IPS-18c (cell line): ENCODE measurements around the gene SH2D7.

Source experiments
- H3K4me3 ChIP-seq: 2 replicates; pipeline ENCODE4 v1.7.0; 2013; ENCODE audit warnings: low read depth, mild to moderate bottlenecking, low read length, moderate library complexity; ENCODE audit not compliant: insufficient read depth
- H3K9me3 ChIP-seq: one replicate; pipeline ENCODE4 v1.6.1; 2013; ENCODE audit warnings: mild to moderate bottlenecking, low read length, moderate library complexity; ENCODE audit not compliant: control insufficient read depth, insufficient read depth

Gene SH2D7

DNA sequence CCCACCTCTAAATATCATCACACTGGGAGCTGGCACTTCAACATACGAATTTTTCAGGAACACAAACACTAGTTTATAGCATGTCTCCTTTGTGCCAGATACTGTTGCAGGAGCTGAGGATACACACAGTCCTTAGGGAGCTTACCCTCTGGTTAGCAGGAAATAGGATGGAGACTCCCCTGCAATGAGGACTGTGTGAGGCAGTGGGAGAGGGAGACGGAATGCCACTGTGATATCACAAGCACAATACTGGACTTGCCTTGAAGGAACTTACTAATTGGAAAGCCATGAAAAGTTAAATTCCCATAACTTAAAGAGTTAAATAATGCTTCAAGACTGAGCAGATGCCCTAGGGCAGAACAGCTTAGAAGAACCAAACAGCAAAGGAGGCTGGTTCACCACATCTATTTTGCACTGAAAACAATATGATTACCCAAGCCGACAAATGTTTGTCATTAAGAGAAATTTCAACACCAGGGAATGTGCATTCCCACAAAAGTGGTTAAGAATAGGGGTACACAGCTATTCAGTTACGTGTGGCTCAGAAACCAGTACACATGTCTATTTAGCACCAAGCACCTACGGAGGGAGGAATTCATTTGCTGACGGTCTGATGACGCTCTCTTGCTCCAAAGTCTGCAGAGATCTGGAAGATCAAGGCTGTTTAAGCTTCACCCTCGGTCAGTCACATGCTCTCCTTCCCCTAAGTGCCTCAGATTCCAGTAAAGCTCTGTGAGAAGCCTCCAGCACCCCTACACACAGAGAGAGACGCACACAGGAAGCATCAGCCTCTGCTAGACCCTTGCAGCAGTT lies 20.1 kb upstream of the SH2D7 start:
- H3K9me3 ChIP-seq: peaks cover 2% of the 10 kb centered on the region
- H3K4me3 ChIP-seq: no peak overlapping the region

DNA sequence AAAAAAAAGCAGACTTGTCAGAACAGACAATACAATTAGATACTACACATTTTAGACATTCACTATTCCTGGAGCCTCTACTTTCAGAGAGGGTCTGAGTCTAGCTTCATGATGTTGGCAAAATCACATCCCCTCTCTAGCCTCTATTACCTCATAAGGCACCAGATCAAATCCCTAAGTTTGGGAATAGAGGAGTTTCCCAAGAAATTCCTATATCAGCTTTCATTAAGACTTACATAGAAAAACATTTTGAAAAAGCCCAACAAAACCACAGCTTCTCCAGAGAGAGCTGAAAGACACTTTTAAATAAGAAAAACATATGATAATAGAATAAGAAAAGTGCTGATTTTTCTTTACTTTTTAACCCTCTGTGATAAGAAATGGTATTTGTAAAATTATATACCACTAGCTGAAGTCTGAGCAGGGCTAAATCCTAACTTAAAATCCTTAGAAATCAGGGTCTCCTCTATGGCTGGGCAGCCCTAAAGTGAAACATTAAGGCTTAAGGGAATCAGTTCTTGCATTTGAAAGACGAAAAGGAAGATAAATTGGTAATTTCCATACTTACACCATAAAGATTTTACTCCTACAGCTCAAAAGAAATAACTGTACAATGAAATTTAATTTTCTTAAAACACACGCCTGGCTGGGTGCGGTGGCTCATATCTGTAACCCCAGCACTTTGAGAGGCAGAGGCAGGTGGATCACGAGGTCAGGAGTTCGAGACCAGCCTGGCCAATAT lies 19.1 kb upstream of the SH2D7 start:
- Histone ChIP-seq H3K4me3 (no peak overlapping the region), H3K9me3 (peaks cover 2% of the 10 kb centered on the region)

DNA sequence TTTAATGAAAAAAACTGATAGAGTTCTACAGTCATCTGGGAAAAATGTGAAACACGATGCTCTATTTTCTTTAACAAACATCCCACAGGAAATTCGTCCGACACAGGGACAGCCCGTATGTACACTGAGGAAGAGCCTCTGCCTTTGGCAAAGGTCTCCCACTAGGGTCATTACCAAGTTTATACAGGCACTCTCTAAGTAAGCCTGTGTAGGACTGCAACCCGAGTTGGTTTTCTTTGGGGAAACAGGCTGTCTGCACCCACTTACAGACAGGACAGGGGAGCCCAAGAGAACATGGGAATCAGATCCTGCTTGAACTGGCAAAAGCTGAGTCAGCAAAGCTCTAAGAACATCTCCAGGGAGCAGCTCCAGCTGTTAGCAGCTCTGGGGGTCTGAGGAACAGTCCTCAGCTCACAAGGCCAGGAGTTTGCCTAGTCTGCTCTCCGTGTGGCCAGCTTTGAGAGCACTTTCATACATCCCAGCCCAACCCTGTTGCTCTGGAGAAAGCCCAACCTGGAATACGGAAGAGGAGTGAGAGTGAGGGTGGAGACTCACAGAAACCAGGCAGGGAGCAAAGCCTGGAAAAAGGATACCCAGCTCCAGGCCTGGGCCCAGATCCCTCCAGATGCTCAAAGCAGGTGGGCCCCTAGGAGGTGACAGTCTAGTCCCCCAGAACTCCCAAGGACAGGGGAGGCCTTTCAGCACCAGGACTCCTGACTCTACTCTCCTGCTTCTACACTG lies 16.7 kb upstream of the SH2D7 start:
- H3K9me3 ChIP-seq: peaks cover 2% of the 10 kb centered on the region
- H3K4me3 ChIP-seq: peak overlapping the region; percentile 31; the same call in 1 of the 2 replicates

DNA sequence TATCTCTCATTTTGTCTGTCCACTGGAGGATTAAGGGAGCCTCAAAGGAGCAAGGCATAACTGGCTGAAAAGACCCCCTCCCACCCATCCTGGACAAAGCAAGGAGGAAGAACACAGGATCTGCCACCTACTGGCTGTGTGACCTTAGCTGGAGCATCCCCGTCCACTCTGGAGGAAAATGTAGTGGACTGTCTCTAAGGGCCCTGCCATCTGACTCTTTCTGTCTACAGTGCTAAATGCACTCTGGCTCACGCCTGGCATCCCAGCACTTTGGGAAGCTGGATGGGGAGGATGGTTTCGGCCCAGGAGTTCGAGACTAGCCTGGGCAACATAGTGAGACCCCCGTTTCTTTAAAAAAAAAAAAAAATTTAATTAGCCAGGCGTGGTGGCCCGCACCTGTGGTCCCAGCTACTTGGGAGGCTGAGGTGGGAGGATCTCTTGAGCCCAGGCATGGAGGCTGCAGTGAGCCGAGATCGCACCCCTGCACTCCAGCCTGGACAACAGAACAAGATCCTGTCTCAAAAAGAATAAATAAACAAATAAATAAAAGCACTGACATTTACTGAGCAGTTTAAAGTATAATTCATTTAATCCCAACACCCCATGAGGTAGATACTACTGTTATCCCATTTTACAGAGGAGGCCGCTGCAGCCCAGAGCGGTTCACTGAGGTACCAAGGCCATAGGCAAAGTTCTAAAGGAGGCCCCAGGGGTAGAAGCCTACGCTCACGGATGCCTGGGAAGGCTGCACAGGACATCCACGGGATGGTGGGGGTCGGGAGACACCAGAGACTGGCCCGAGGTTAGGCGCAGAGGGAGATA lies 15.9 kb upstream of the SH2D7 start:
- H3K9me3 ChIP-seq: peaks cover 2% of the 10 kb centered on the region
- H3K4me3 ChIP-seq: peak overlapping the region; percentile 84

DNA sequence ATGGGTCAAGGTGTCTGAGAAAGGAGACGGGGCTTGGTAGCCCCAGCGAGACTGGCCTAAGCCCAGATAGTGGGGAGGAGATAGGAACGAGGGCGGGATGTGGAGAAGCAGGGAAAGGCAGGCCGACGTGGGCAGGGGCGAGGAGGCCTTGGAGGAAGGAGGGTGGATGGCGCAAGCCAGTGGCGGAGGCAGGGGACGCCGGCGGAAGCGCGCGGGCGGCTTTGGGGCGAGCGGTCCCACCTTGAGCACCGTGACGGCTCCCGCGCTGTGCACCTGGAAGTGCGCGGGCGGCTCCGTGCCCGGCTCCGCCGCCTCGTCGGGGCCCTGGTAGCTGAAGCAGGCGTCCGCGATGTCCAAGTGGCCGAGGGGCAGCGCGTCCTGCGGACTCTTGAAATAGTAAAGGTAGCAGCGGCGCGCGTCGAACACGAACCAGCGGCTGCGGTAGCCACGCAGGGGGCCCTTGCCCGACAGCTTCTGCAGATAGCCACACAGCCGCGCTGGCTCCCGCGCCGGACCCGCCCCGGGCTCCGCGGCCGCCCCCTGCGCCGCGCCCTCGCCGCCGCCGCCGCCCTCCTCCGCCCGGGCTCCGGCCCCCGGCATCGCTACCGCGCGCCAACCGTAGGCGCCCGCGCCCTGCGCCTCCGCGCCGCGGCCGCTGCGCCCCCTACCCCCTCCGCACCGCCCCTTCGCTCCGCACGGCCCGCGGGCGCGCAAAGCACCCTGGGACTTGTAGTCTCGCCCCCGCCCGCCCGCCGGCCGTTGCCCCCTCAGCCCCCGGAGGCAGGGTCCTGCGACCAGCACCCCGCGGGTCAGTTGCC lies 15.1 kb upstream of the SH2D7 start, which contains the start of gene TBC1D2B:
TBC1D2B (minus strand) TSS at position 659 of the 818 bp plus-strand sequence; CDS start at position 600, 59 bp downstream.
- peaks cover 5% of the 10 kb centered on the region for H3K9me3 ChIP-seq
- H3K4me3 ChIP-seq: peak within 1 kb of the TSS; percentile 84

DNA sequence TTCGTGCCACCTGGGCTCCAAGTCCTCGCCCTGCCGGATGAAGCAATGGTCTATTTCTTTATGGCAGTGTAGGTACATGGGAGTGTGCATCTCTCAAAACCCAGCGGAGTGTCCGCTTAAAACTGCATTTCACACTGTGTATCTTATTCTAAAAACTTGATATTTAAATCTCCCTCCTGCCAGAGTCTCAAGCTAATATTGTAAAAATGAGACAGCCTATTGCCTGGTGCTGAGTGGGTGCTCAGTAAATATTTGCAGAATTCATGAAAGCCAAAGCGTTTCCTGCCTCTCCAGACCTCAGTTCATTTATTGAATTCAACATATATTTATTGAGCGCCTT lies 14.5 kb upstream of the SH2D7 start:
- H3K4me3 ChIP-seq: peak overlapping the region; percentile 67
- peaks cover 5% of the 10 kb centered on the region for H3K9me3 ChIP-seq

DNA sequence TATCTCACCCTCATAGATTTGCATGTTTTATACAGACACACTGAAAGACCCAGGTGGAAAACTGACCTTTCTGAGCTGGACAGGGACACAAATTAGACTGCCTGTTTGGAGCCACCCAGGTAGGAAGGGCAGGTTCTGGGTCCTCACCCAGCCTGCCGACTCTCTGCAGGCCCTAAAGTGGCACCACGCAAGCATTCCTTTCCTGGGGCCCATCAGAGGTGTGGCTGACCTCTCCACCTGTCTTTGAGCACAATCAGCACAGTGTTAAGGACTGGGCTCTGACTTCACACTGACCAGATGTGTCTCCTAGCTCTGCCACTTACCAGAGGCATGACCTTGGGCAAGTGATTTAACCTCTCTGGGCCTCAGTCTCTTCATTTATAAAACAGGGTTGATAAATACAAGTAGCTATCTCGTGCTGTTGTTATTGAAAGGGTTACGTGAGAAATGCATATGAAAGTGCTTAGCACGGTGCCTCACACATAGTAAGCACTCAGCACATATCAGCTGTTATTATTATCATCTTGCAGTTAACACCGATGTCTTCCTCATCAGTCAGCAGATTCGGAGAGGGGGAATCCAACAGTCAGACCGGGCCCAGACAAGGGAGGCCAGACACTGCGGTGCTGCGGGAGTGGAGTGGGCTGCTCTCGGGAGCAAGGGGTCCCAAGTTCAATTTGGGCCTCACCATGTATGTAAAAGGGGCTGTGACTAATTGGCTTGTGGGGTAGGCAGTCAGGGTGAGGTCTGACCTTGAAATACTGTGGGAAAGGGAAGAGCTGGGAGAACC lies 12.9 kb upstream of the SH2D7 start:
- H3K9me3 ChIP-seq: peaks cover 5% of the 10 kb centered on the region
- H3K4me3 ChIP-seq: no peak overlapping the region

DNA sequence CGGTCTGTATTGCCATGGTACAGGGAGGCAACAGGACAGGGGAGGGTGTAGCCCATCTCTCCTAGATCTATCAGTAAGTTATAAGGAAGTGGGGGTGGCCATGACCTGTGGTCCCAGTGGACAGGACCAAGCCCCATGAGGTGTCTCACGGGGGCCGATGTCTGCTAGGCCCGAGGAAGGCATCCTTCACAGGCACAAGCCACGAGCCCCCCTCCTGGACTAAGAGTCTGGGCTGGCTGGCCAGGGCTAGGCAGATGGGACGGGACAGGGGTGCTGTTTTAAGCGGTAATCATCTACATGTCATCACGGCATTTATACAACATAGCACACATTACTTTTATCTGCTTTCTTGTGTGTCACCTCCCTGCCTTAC lies 12.3 kb upstream of the SH2D7 start:
- Histone ChIP-seq H3K9me3 (peaks cover 5% of the 10 kb centered on the region), H3K4me3 (no peak overlapping the region)

DNA sequence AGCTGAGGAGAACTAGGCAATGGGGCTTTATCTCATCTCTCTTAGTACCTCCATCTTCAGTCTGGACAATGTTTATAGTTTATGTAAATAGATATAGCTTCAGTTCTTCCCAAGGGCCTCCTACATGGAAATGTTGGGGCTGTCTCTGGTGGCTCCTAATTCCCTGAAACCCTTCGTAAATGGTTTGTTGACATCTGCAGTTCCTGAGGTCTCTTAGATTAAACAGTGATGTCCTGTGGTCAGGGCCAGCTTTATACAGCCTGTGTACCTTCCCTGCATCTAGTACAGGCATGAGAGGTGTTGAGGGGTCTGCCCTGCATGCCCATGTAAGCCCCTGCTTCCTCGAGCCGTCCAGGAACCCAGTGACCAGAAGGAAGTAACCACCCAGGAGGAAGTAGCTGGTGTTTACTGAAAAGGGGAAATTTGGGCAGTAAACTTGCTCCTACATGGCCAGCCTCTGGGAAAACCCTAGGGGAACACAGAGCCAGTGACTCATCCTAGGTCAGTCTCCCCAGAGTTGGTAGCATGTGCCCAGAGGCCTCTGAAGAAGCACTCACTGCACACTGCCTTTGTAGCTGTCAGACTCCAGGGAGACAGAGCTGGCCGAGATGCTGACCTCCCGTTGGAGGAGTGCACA lies 10.1 kb upstream of the SH2D7 start:
- Histone ChIP-seq H3K9me3 (peaks cover 3% of the 10 kb centered on the region), H3K4me3 (no peak overlapping the region)

DNA sequence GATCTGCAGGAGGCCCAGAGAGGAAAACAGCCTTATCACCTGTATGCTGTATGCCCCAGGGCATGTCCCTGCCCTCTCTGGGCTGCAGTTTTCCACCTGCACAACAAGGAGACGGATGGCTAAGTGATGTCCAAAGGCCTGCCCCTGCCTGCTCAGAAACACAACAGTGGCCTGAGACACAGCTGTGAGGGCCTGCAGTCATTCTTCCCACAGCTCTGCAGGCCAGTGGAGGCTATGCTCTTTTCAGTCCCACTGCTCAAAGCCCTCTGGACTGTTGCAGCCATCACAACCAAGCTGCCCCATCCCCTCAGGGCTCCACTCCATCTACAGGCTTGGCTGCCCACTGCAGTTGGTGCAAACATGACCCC lies 9.6 kb upstream of the SH2D7 start:
- Histone ChIP-seq H3K9me3 (peaks cover 3% of the 10 kb centered on the region), H3K4me3 (no peak overlapping the region)

DNA sequence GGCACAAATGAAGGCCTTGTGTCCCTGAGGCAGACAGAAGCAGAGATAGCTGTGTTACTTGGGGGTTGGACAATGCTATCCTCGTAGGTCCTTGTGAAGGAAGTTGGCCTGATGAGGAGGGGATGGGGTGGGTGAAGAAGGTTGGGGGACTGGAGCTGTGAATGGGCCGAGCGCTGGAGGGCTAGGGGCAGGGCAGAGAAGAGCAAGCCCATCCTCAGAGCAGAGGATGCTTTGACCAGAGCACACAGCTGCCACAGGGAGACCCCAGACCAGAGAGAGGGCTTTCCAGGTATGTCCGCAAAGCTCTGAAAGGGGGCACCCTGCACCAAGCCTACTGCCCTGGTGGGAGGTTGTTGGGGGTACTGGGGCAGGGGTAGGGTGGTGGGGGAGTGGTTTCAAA lies 9.2 kb upstream of the SH2D7 start:
- Histone ChIP-seq H3K9me3 (peaks cover 3% of the 10 kb centered on the region), H3K4me3 (no peak overlapping the region)

DNA sequence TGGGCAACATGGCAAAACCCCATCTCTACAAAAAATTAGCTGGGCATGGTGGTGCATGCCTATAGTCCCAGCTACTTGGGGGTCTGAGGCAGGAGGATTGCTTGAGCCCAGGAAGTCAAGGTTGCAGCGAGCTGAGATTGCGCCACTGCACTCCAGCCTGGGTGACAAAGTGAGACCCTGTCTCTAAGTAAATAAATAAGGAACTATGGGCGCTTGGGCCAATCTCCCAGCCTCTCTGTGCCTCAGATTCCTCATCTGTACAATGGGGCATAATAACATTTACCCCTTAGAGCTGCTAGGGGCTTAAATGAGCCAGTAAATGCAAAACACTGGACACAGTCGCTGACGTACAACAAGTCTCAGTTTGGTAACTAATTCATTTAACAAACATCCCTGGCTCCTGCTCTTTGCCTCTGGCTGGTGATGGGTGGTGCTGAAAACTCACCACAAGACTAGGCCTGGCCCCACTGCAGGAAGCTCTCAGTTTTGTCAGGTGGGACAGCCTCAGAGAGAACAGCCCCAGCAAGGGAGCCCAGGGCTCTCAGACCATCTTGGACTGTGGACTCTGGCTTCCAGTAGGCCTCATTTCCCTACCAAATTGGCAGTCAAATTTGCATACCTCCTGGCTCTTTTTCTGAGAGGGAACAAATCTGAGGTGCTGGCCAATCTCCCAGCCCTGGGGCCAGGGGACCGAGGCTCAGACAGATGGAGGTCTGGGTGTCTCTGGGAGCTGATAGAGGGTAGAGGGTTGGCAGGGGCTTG lies 8.5 kb upstream of the SH2D7 start:
- H3K4me3 ChIP-seq: no peak overlapping the region
- peaks cover 5% of the 10 kb centered on the region for H3K9me3 ChIP-seq

DNA sequence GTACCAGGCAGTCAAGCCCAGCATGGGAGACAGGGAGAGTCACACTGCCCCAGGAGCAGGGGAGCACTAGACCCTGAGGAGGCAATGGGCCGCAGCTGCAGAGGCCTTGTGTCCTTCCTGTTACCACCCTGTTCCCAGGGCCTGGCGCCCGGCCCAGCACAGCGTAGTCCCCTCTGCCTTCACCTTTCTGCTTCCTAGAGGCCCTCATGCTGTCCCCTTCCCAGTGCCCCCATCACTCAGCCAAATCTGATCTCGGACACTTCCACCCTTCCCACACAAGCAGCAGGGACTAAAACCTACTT lies 8.0 kb upstream of the SH2D7 start:
- H3K4me3 ChIP-seq: no peak overlapping the region
- H3K9me3 ChIP-seq: peaks cover 5% of the 10 kb centered on the region

DNA sequence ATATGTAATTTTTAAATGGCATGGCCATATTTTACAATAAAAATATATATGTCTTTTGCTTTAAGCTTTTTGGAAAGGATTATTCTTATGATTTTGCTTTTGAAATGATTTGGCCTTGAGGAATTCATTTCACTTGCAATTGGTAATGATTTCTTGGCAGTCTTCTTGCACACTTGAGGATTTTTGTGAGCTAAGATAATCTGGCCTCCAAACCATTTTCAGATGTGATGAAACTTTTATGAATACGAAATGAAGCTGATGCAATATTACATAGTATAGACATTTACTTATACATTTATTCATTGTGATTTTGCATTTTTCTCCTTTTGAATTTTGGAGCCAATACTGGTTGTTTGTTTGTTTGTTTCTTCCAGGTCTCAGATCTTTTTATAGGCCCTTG lies 6.4 kb upstream of the SH2D7 start:
- Histone ChIP-seq H3K4me3 (no peak overlapping the region), H3K9me3 (peaks cover 5% of the 10 kb centered on the region)
